DND-41 (cell line): ENCODE measurements around the gene OSBPL8.

Experiments used
- ATAC-seq: fragments of 200-7000 bp; cut with Tn5 transposase; 3 replicates; pipeline ENCODE4 v1.9.1; 2021; ENCODE audit warnings: low read depth; ENCODE audit not compliant: insufficient read depth
- DNase-seq: peaks from one replicate; pipeline ENCODE4 v3.0.0-alpha.2; 2020
- H2AFZ ChIP-seq: 2 replicates; pipeline ENCODE4 v1.6.0; 2012; ENCODE audit warnings: low read depth, low read length
- H3K27ac ChIP-seq: 2 replicates; pipeline ENCODE4 v1.5.1; 2012; ENCODE audit warnings: low read length, inconsistent platforms
- H3K27me3 ChIP-seq: fragments of 200-600 bp; sonication (generic); 2 replicates; pipeline ENCODE4 v1.6.0; 2012; ENCODE audit warnings: low read length, mild to moderate bottlenecking, inconsistent platforms; ENCODE audit not compliant: insufficient read depth, poor library complexity
- H3K36me3 ChIP-seq: 2 replicates; pipeline ENCODE4 v1.5.1; 2012; ENCODE audit warnings: low read length, inconsistent platforms; ENCODE audit not compliant: insufficient read depth
- H3K4me1 ChIP-seq: 2 replicates; pipeline ENCODE4 v1.5.1; 2012; ENCODE audit warnings: mild to moderate bottlenecking, low read length; ENCODE audit not compliant: insufficient read depth
- H3K4me2 ChIP-seq: 2 replicates; pipeline ENCODE4 v1.6.0; 2012; ENCODE audit warnings: mild to moderate bottlenecking, moderate library complexity, low read length, inconsistent platforms; ENCODE audit not compliant: insufficient read depth
- H3K4me3 ChIP-seq, 2 experiments: fragments of 200-600 bp in 1 of 2; shearing (Covaris generic) in 1 of 2; 2 replicates each; pipeline ENCODE4 v1.5.1; 2012 to 2016; ENCODE audit warnings: inconsistent platforms in 2 of 2, low read length in 2 of 2, mild to moderate bottlenecking in 2 of 2, low read depth in 1 of 2, moderate library complexity in 1 of 2
- H3K79me2 ChIP-seq: 2 replicates; pipeline ENCODE4 v1.6.0; 2012; ENCODE audit warnings: low read length, inconsistent platforms; ENCODE audit not compliant: insufficient read depth
- H3K9ac ChIP-seq: 2 replicates; pipeline ENCODE4 v1.6.0; 2012; ENCODE audit warnings: low read depth, mild to moderate bottlenecking, inconsistent platforms, low read length, moderate library complexity
- H3K9me3 ChIP-seq: 2 replicates; pipeline ENCODE4 v1.5.1; 2012; ENCODE audit warnings: low read length, moderate library complexity, mild to moderate bottlenecking, inconsistent platforms; ENCODE audit not compliant: insufficient read depth, severe bottlenecking
- H4K20me1 ChIP-seq: 2 replicates; pipeline ENCODE4 v1.6.0; 2012; ENCODE audit warnings: low read length; ENCODE audit not compliant: insufficient read depth
- CTCF ChIP-seq: IDR thresholded peaks from 2 replicates; pipeline ENCODE4 v1.5.1; 2012; ENCODE audit warnings: borderline replicate concordance, low read length, moderate library complexity, mild to moderate bottlenecking; ENCODE audit not compliant: poor library complexity, severe bottlenecking; ENCODE audit errors: extremely low read depth
- EZH2 ChIP-seq: IDR thresholded peaks from 3 replicates; pipeline ENCODE4 v1.6.1; 2012; ENCODE audit warnings: borderline replicate concordance, low read depth, mild to moderate bottlenecking, moderate library complexity, low read length, inconsistent platforms; ENCODE audit not compliant: severe bottlenecking

OSBPL8 gene

GRCh38 chr12:76407710-76408109, 151.9 kb downstream of the OSBPL8 start:
- no peaks in the 10 kb centered on the region for H3K27me3 ChIP-seq
- H3K36me3 ChIP-seq: 0 out of 2 replicates have a peak, but pooled peaks cover 2% of the 10 kb centered on the region

GRCh38 chr12:76402259-76402658, 157.3 kb downstream of the OSBPL8 start:
- Histone ChIP-seq H3K4me3 (no peak overlapping the region), H3K27ac (no peak overlapping the region), H3K9ac (no peak overlapping the region), H3K36me3 (peaks cover 35% of the 10 kb centered on the region), H3K4me1 (no peaks in the 10 kb centered on the region), H4K20me1 (no peaks in the 10 kb centered on the region), H3K4me2 (no peak overlapping the region), H3K27me3 (no peaks in the 10 kb centered on the region), H3K9me3 (no peaks in the 10 kb centered on the region), H2AFZ (no peak overlapping the region), H3K79me2 (no peaks in the 10 kb centered on the region)
- TF ChIP-seq CTCF: no peak
- no peak for TF ChIP-seq EZH2
- ATAC-seq (no peak), DNase-seq (no peak)

More at GRCh38 chr12:76407710-76408109, 151.9 kb downstream of the OSBPL8 start:
- DNase-seq (no peak), ATAC-seq (no peak)
- Histone ChIP-seq H3K4me3 (no peak overlapping the region), H3K4me2 (no peak overlapping the region), H3K79me2 (peaks cover under 1% of the 10 kb centered on the region; the same call in 1 of the 2 replicates), H3K9me3 (no peaks in the 10 kb centered on the region), H3K9ac (no peak overlapping the region), H4K20me1 (peaks cover 3% of the 10 kb centered on the region; the same call in 1 of the 2 replicates), H3K27ac (no peak overlapping the region), H2AFZ (no peak overlapping the region), H3K4me1 (no peaks in the 10 kb centered on the region)
- TF ChIP-seq EZH2 (no peak), CTCF (no peak)

GRCh38 chr12:76400136-76400535, 159.4 kb downstream of the OSBPL8 start:
- no peaks in the 10 kb centered on the region for H3K27me3 ChIP-seq
- DNase-seq: no peak
- ATAC-seq: no peak
- H3K9me3 ChIP-seq: no peaks in the 10 kb centered on the region
- no peaks in the 10 kb centered on the region for H3K79me2 ChIP-seq
- no peaks in the 10 kb centered on the region for H3K4me1 ChIP-seq
- H3K4me3 ChIP-seq: no peak overlapping the region
- H3K27ac ChIP-seq: no peak overlapping the region
- H2AFZ ChIP-seq: no peak overlapping the region
- H4K20me1 ChIP-seq: no peaks in the 10 kb centered on the region
- H3K4me2 ChIP-seq: no peak overlapping the region
- H3K36me3 ChIP-seq: peaks cover 38% of the 10 kb centered on the region
- TF ChIP-seq CTCF (no peak), EZH2 (no peak)
- H3K9ac ChIP-seq: no peak overlapping the region

- no peak for TF ChIP-seq EZH2
- no peak for TF ChIP-seq CTCF
- no peak overlapping the region for H3K4me3 ChIP-seq
- H4K20me1 ChIP-seq: no peaks in the 10 kb centered on the region
- DNase-seq: no peak
- no peaks in the 10 kb centered on the region for H3K27me3 ChIP-seq
- H3K36me3 ChIP-seq: peaks cover 38% of the 10 kb centered on the region
- H3K9ac ChIP-seq: no peak overlapping the region
- ATAC-seq: no peak
- no peak overlapping the region for H3K4me2 ChIP-seq
- no peaks in the 10 kb centered on the region for H3K9me3 ChIP-seq
- H3K27ac ChIP-seq: no peak overlapping the region
- H3K79me2 ChIP-seq: no peaks in the 10 kb centered on the region
- no peak overlapping the region for H2AFZ ChIP-seq
- no peaks in the 10 kb centered on the region for H3K4me1 ChIP-seq
Observed at GRCh38 chr12:76399040-76399439, 160.5 kb downstream of the OSBPL8 start.
